ENCODE results near the gene PKLR. TPM values are rescaled to one million over a fixed set of nuclear protein-coding genes. Genes with fewer than 3 reads are reported as not detected.

Gene PKLR
- total RNA-seq, 2 donors from 2014 or later, result not detected

GRCh38 chr1:155304558-155305063, 3.4 kb upstream of the PKLR start:
- ATAC-seq (ENCODE audit: insufficient number of reproducible peaks, low FRiP score, low read depth), result no peak
- no peak overlapping the region for H3K4me3 ChIP-seq
- H3K9me3 ChIP-seq, result no peaks in the 10 kb centered on the region
- H3K4me1 ChIP-seq (ENCODE audit: control insufficient read depth in 1 of 2, low read depth in 2 of 2), result peaks cover 0 to 12% of the 10 kb centered on the region in 2 donors
- no peak for TF ChIP-seq CTCF (IDR thresholded peaks at IDR 0.05)
- H3K36me3 ChIP-seq, result no peaks in the 10 kb centered on the region
- no peak overlapping the region for H3K27ac ChIP-seq
- DNase-seq (ENCODE audit: low spot score), result no peak
- H3K27me3 ChIP-seq (replicated peaks; ENCODE audit: insufficient read depth), result no peaks in the 10 kb centered on the region

DNA sequence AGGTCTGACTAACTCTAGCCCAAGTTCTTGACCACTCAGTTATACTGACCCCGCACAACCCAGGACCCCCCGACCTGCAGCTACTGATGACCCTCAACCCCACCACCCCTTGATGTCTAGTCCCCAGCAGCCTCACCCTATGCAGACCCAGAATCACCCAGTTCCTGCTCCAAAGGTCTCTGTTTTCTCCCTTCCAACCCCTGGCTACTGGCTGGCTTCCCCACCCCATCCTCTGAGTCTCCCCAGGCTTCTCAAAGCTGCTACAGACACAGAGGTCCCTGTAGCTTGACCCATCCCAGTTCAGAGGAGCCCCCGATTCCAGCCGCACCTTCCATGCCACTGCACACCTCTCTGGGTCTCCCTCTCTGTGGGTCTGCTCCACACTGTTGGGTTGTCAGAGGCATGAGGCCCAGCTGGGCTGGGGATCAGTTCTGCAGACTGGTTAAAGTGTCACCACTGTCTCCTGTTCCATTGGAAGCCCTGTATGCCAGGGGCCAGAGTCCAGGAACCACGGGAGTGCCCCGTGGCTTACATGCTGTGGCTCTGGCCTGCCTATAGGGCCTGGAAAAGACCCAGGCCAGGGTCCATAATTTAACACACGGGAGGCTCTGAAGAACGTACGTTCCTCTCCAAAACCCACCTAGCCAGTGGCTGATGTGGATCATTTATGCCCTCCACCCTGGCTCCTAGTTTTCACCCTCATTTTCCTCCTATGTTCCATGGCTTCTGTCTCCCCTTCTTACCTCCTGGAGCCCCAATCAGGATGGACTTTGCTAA, 497 bp downstream of the PKLR start:
- Histone ChIP-seq H3K36me3 (no peaks in the 10 kb centered on the region), H3K27ac (no peak overlapping the region), H3K9me3 (no peaks in the 10 kb centered on the region), H3K4me1 (ENCODE audit: control insufficient read depth in 1 of 2, low read depth in 2 of 2) (no peaks in the 10 kb centered on the region), H3K4me3 (no peak overlapping the region), H3K27me3 (replicated peaks; ENCODE audit: insufficient read depth) (peaks cover 2% of the 10 kb centered on the region)
- ATAC-seq (ENCODE audit: insufficient number of reproducible peaks, low FRiP score, low read depth), result no peak
- no peak for TF ChIP-seq CTCF (IDR thresholded peaks at IDR 0.05)
- no peak for DNase-seq (ENCODE audit: low spot score)

DNA sequence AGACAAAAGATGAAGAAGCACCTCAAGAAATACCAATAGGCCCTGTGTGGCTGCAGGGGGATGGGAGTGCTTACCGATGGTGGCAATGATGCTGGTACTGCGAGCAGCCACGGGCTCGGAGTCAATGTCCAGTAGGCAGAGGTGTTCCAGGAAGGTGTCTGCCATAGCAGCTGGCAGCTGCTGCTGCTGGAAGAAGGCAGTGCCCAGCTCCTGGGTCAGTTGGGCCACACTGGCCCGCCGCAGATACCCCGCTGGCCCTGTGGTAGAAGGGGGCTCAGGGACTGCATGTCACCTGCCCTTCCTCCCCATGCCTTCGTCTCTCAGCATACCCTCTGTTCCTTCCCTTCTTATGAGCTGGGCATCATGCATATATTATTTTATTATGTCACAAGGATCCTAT, 1.2 kb downstream of the PKLR start:
- H3K4me1 ChIP-seq (ENCODE audit: control insufficient read depth in 1 of 2, low read depth in 2 of 2), result peaks cover 5 to 6% of the 10 kb centered on the region in 2 donors
- no peaks in the 10 kb centered on the region for H3K36me3 ChIP-seq
- no peak for ATAC-seq (ENCODE audit: insufficient number of reproducible peaks, low FRiP score, low read depth)
- no peak overlapping the region for H3K4me3 ChIP-seq
- no peak overlapping the region for H3K27ac ChIP-seq
- peaks cover 7% of the 10 kb centered on the region for H3K27me3 ChIP-seq (replicated peaks; ENCODE audit: insufficient read depth)
- no peaks in the 10 kb centered on the region for H3K9me3 ChIP-seq
- no peak for TF ChIP-seq CTCF (IDR thresholded peaks at IDR 0.05)
- no peak for DNase-seq (ENCODE audit: low spot score)

- Histone ChIP-seq H3K27ac (no peak overlapping the region), H3K4me1 (ENCODE audit: control insufficient read depth in 1 of 2, low read depth in 2 of 2) (peaks cover 5 to 8% of the 10 kb centered on the region in 2 donors), H3K9me3 (no peaks in the 10 kb centered on the region), H3K4me3 (no peak overlapping the region), H3K36me3 (no peaks in the 10 kb centered on the region), H3K27me3 (replicated peaks; ENCODE audit: insufficient read depth) (peaks cover 7% of the 10 kb centered on the region)
- DNase-seq (ENCODE audit: low spot score) (no peak), ATAC-seq (ENCODE audit: insufficient number of reproducible peaks, low FRiP score, low read depth) (no peak)
- no peak for TF ChIP-seq CTCF (IDR thresholded peaks at IDR 0.05)
Observed at GRCh38 chr1:155297384-155297783, 3.9 kb downstream of the PKLR start.

DNA sequence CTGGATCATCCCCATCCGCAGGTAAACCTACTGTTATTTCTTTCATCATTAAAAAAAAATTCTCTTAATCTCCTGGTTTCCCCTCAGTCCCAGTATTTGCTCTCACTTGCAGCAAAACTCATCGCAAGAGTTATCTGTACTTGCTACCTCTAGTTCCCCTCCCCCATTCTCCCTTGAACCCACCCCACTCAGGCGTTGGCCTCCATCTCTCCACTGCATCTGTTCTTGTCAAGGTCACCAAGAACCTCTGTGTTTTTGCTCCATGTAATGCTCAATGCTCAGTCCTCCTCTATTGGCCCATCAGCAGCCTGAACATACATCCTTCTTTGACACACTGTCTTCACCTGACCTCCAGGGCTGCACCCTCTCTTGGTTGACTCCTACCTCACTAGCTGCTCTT, 4.6 kb downstream of the PKLR start:
- Histone ChIP-seq H3K27me3 (replicated peaks; ENCODE audit: insufficient read depth) (peaks cover 7% of the 10 kb centered on the region), H3K4me1 (ENCODE audit: control insufficient read depth in 1 of 2, low read depth in 2 of 2) (peaks cover 5 to 8% of the 10 kb centered on the region in 2 donors), H3K36me3 (no peaks in the 10 kb centered on the region), H3K9me3 (no peaks in the 10 kb centered on the region), H3K4me3 (no peak overlapping the region), H3K27ac (no peak overlapping the region)
- ATAC-seq (ENCODE audit: insufficient number of reproducible peaks, low FRiP score, low read depth) (peak; percentile 24), DNase-seq (ENCODE audit: low spot score) (no peak)
- no peak for TF ChIP-seq CTCF (IDR thresholded peaks at IDR 0.05)
